Tibial nerve (tissue), 4 donors: ENCODE results near the gene TVP23A.

Experiments used
- EP300 ChIP-seq, 2 donors: sonication (generic); formaldehyde crosslinking; IDR thresholded peaks; one replicate each; pipeline ENCODE4 v1.6.1; 2017; ENCODE audit warnings: antibody characterized with exemption in 2 of 2, mild to moderate bottlenecking in 1 of 2
- POLR2A ChIP-seq, 2 donors: fragments of 450-650 bp; IDR thresholded peaks; one replicate each; pipeline ENCODE4 v1.6.1; 2017; ENCODE audit warnings: antibody characterized with exemption in 2 of 2, mild to moderate bottlenecking in 2 of 2, moderate library complexity in 2 of 2
- TF ChIP-seq, protein P1 (sequence below), 5 experiments: fragments of 200-600 bp in 3 of 5; fragments of 450-650 bp in 2 of 5; sonication (generic) in 3 of 5; IDR thresholded peaks; one replicate each; pipeline ENCODE4 v1.5.1; 2016 to 2019; ENCODE audit warnings: antibody characterized with exemption in 5 of 5, mild to moderate bottlenecking in 3 of 5, moderate library complexity in 2 of 5

- TF ChIP-seq POLR2A (IDR thresholded peaks at IDR 0.05) (no peak), EP300 (IDR thresholded peaks at IDR 0.05) (no peak)
- TF ChIP-seq, protein P1, sequence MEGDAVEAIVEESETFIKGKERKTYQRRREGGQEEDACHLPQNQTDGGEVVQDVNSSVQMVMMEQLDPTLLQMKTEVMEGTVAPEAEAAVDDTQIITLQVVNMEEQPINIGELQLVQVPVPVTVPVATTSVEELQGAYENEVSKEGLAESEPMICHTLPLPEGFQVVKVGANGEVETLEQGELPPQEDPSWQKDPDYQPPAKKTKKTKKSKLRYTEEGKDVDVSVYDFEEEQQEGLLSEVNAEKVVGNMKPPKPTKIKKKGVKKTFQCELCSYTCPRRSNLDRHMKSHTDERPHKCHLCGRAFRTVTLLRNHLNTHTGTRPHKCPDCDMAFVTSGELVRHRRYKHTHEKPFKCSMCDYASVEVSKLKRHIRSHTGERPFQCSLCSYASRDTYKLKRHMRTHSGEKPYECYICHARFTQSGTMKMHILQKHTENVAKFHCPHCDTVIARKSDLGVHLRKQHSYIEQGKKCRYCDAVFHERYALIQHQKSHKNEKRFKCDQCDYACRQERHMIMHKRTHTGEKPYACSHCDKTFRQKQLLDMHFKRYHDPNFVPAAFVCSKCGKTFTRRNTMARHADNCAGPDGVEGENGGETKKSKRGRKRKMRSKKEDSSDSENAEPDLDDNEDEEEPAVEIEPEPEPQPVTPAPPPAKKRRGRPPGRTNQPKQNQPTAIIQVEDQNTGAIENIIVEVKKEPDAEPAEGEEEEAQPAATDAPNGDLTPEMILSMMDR (IDR thresholded peaks at IDR 0.05): no peak
Measured at GRCh38 chr16:10834766-10835165, 16.2 kb upstream of the TVP23A start.
